Caco-2 (cell line): ENCODE measurements around the gene GFM1. TPM values are rescaled to one million over a fixed set of nuclear protein-coding genes. Genes with fewer than 3 reads are reported as not detected.

Experiments used
- BruUV-seq: library from RNA; stranded (reverse); fragments of 400-500 nt; replicated peaks from 2 replicates; lab custom pipeline; 2021; lab: Mats Ljungman, UMichigan
- CTCF ChIA-PET: fragments of 300-600 bp; sonication (Branson Sonifier 250); formaldehyde crosslinking; loops from one replicate; lab custom pipeline; 2022; ENCODE audit warnings: antibody characterized with exemption; lab: Charles Lee
- POLR2A ChIA-PET: fragments of 300-600 bp; sonication (Branson Sonifier 250); formaldehyde crosslinking; loops from one replicate; lab custom pipeline; 2022; ENCODE audit warnings: antibody characterized with exemption; lab: Charles Lee
- DNase-seq, 2 experiments: peaks; one replicate each; pipeline versions ENCODE4 v3.0.0 to v3.0.0-alpha.2; 2020 to 2022
- H3K27me3 ChIP-seq: replicated peaks from 2 replicates; pipeline ENCODE4 v1.6.0; 2011; ENCODE audit warnings: low read length; ENCODE audit not compliant: control insufficient read depth, insufficient read depth
- H3K36me3 ChIP-seq: 2 replicates; pipeline ENCODE4 v1.5.1; 2011; ENCODE audit warnings: low read length; ENCODE audit not compliant: control insufficient read depth, insufficient read depth
- H3K4me1 ChIP-seq: fragments of 250-450 bp; sonication (Bioruptor Pico); 2 replicates; pipeline ENCODE4 v1.5.1; 2020; ENCODE audit warnings: mild to moderate bottlenecking
- H3K4me3 ChIP-seq: 2 replicates; pipeline ENCODE4 v1.5.1; 2011; ENCODE audit warnings: low read depth, mild to moderate bottlenecking, control low read depth, low read length
- H3K9me3 ChIP-seq: fragments of 250-450 bp; sonication (Bioruptor Pico); 2 replicates; pipeline ENCODE4 v1.5.1; 2020; ENCODE audit warnings: mild to moderate bottlenecking, moderate library complexity
- H3K27ac Mint-ChIP-seq: one replicate; pipeline ENCODE4 v1.8.0; 2022; ENCODE audit warnings: mixed read lengths; ENCODE audit not compliant: unreplicated experiment
- H3K27me3 Mint-ChIP-seq: one replicate; pipeline ENCODE4 v1.8.0; 2022; ENCODE audit warnings: mixed read lengths; ENCODE audit not compliant: insufficient read depth, unreplicated experiment
- H3K36me3 Mint-ChIP-seq: one replicate; pipeline ENCODE4 v1.8.0; 2022; ENCODE audit warnings: mild to moderate bottlenecking, mixed read lengths; ENCODE audit not compliant: insufficient read depth, unreplicated experiment
- H3K4me1 Mint-ChIP-seq: one replicate; pipeline ENCODE4 v1.8.0; 2022; ENCODE audit warnings: low read depth, mixed read lengths; ENCODE audit not compliant: unreplicated experiment
- H3K4me3 Mint-ChIP-seq: one replicate; pipeline ENCODE4 v1.8.0; 2022; ENCODE audit warnings: mild to moderate bottlenecking, moderate library complexity, mixed read lengths; ENCODE audit not compliant: unreplicated experiment
- H3K9me3 Mint-ChIP-seq: one replicate; pipeline ENCODE4 v1.8.0; 2022; ENCODE audit warnings: mixed read lengths; ENCODE audit not compliant: unreplicated experiment
- intact Hi-C: fragments of 100-400 bp; cut with micrococcal nuclease; formaldehyde crosslinking; loops from one replicate; pipeline ENCODE4 v1.10.0; 2022; ENCODE audit not compliant: unreplicated experiment
- total RNA-seq: library from RNA; stranded (reverse); gene quantifications from 2 replicates; pipeline ENCODE4 v1.2.3, GENCODE V29; 2022
- TF ChIP-seq, protein P1 (sequence below), 2 experiments: fragments of 200-600 bp in 1 of 2; IDR thresholded peaks; 1 replicate in 1 of 2; 2 replicates in 1 of 2; pipeline versions ENCODE4 v1.5.1 to v1.8.0; 2011 to 2022; ENCODE audit warnings: antibody characterized with exemption in 1 of 2, control low read depth in 1 of 2, inconsistent platforms in 1 of 2, low read depth in 1 of 2, low read length in 1 of 2, mild to moderate bottlenecking in 1 of 2, moderate library complexity in 1 of 2; ENCODE audit not compliant: insufficient read depth in 1 of 2, severe bottlenecking in 1 of 2, unreplicated experiment in 1 of 2

Gene GFM1
- total RNA-seq, 1 experiment from 2014 or later = 58.2 TPM

GRCh38 chr3:158649791-158650190 lies 5.5 kb downstream of the GFM1 start:
- POLR2A ChIA-PET = no interaction called here
- intact Hi-C loops = no loop called here
- no peak for DNase-seq
- BruUV-seq = no TSS peak
- no peaks in the 10 kb centered on the region for H3K9me3 ChIP-seq
- H3K36me3 ChIP-seq = no peaks in the 10 kb centered on the region
- TF ChIP-seq, protein P1, sequence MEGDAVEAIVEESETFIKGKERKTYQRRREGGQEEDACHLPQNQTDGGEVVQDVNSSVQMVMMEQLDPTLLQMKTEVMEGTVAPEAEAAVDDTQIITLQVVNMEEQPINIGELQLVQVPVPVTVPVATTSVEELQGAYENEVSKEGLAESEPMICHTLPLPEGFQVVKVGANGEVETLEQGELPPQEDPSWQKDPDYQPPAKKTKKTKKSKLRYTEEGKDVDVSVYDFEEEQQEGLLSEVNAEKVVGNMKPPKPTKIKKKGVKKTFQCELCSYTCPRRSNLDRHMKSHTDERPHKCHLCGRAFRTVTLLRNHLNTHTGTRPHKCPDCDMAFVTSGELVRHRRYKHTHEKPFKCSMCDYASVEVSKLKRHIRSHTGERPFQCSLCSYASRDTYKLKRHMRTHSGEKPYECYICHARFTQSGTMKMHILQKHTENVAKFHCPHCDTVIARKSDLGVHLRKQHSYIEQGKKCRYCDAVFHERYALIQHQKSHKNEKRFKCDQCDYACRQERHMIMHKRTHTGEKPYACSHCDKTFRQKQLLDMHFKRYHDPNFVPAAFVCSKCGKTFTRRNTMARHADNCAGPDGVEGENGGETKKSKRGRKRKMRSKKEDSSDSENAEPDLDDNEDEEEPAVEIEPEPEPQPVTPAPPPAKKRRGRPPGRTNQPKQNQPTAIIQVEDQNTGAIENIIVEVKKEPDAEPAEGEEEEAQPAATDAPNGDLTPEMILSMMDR (IDR thresholded peaks at IDR 0.05; ENCODE audit: insufficient read depth in 1 of 2, low read depth in 1 of 2, low read length in 1 of 2, severe bottlenecking in 1 of 2, unreplicated experiment in 1 of 2) = no peak
- H3K27me3 Mint-ChIP-seq = no peaks in the 10 kb centered on the region
- no peaks in the 10 kb centered on the region for H3K4me1 Mint-ChIP-seq
- H3K36me3 Mint-ChIP-seq = peaks cover 42% of the 10 kb centered on the region
- 0 out of 2 replicates have a peak, but pooled peaks cover 9% of the 10 kb centered on the region for H3K4me1 ChIP-seq
- no peak overlapping the region for H3K4me3 Mint-ChIP-seq
- H3K9me3 Mint-ChIP-seq = no peaks in the 10 kb centered on the region
- H3K27me3 ChIP-seq = no peaks in the 10 kb centered on the region
- no peak overlapping the region for H3K27ac Mint-ChIP-seq
- H3K4me3 ChIP-seq = no peak overlapping the region
- CTCF ChIA-PET = no interaction called here

DNA sequence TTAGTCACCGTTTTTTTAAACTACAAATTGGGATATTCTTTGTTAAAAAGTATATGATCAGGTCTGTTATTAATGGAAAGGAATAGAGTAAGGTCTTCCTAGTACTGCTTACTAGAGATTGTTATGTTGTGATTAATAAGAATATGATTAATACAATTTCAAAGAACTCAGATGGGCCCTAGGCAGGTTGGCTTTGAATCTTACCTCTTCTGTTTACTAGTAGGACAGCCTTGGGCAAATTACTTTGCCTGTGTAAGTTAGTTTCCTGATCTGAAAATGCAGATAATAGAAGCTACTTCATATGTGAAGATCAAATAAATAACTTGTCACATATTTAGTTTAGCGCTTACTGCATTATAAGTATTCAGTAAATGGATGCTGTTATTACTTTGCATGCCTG lies 6.9 kb downstream of the GFM1 start:
- ChIA-PET POLR2A (no interaction called here), CTCF (no interaction called here)
- TF ChIP-seq, protein P1 (IDR thresholded peaks at IDR 0.05; ENCODE audit: insufficient read depth in 1 of 2, low read depth in 1 of 2, low read length in 1 of 2, severe bottlenecking in 1 of 2, unreplicated experiment in 1 of 2) = no peak
- no peak for DNase-seq
- Mint-ChIP-seq H3K9me3 (no peaks in the 10 kb centered on the region), H3K4me1 (no peaks in the 10 kb centered on the region), H3K27ac (no peak overlapping the region), H3K4me3 (no peak overlapping the region), H3K27me3 (no peaks in the 10 kb centered on the region), H3K36me3 (peaks cover 41% of the 10 kb centered on the region)
- no TSS peak for BruUV-seq
- H3K9me3 ChIP-seq = no peaks in the 10 kb centered on the region
- no peak overlapping the region for H3K4me3 ChIP-seq
- H3K27me3 ChIP-seq = no peaks in the 10 kb centered on the region
- intact Hi-C loops = no loop called here
- 0 out of 2 replicates have a peak, but pooled peaks cover 2% of the 10 kb centered on the region for H3K4me1 ChIP-seq
- no peaks in the 10 kb centered on the region for H3K36me3 ChIP-seq

DNA sequence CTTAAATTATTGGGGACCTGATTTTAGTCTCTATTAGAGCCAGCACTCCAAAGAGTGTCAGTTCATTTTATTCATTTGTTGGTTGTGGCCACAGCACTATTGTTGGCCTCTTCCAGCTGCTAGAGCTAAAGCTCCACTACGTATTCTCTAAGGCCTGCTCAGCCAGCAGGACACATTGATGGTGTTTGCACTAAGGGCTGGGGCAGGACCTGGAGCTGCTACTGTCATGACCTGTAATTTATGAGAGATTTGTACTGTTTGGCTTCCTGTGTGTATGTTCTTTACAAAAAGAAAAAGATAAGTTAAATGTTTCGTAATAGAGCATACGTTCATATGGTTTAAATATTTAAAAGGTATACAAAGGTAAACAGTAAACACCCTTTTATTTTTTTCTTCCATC lies 8.1 kb downstream of the GFM1 start:
- Histone ChIP-seq H3K4me1 (no peaks in the 10 kb centered on the region), H3K36me3 (no peaks in the 10 kb centered on the region), H3K9me3 (no peaks in the 10 kb centered on the region), H3K4me3 (no peak overlapping the region), H3K27me3 (no peaks in the 10 kb centered on the region)
- TF ChIP-seq, protein P1 (IDR thresholded peaks at IDR 0.05; ENCODE audit: insufficient read depth in 1 of 2, low read depth in 1 of 2, low read length in 1 of 2, severe bottlenecking in 1 of 2, unreplicated experiment in 1 of 2) = no peak
- POLR2A ChIA-PET = interaction anchor here (0.5 to 0.6 kb wide), 2 partner anchors 10 to 137 kb away, joined by 3 read pairs; no protein-coding TSS in a partner anchor
- CTCF ChIA-PET = no interaction called here
- Mint-ChIP-seq H3K36me3 (peaks cover 50% of the 10 kb centered on the region), H3K4me3 (no peak overlapping the region), H3K4me1 (peaks cover 3% of the 10 kb centered on the region), H3K27ac (no peak overlapping the region), H3K9me3 (no peaks in the 10 kb centered on the region), H3K27me3 (no peaks in the 10 kb centered on the region)
- DNase-seq = no peak
- BruUV-seq = no TSS peak
- intact Hi-C loops = no loop called here
